Parathyroid adenoma (tissue), 2 donors: ENCODE results near the gene ITSN1.

ENCODE experiments used
- H2AFZ ChIP-seq: fragments of 300-600 bp; sonication (generic); one replicate; pipeline ENCODE4 v1.7.0; 2017; ENCODE audit warnings: antibody characterized with exemption, mild to moderate bottlenecking
- H3K27ac ChIP-seq: fragments of 300-600 bp; sonication (generic); one replicate; pipeline ENCODE4 v1.7.0; 2017
- H3K27me3 ChIP-seq: fragments of 300-600 bp; sonication (generic); one replicate; pipeline ENCODE4 v1.7.0; 2017; ENCODE audit warnings: low read length; ENCODE audit not compliant: control insufficient read depth, insufficient read depth
- H3K36me3 ChIP-seq: fragments of 300-600 bp; sonication (generic); one replicate; pipeline ENCODE4 v1.7.0; 2017; ENCODE audit warnings: low read length; ENCODE audit not compliant: control insufficient read depth, insufficient read depth
- H3K4me1 ChIP-seq: fragments of 300-600 bp; sonication (generic); one replicate; pipeline ENCODE4 v1.7.0; 2017; ENCODE audit warnings: control low read depth
- H3K4me2 ChIP-seq: fragments of 300-600 bp; sonication (generic); one replicate; pipeline ENCODE4 v1.7.0; 2017; ENCODE audit warnings: low read length
- H3K4me3 ChIP-seq: fragments of 300-600 bp; sonication (generic); one replicate; pipeline ENCODE4 v1.7.0; 2017; ENCODE audit warnings: low read depth, low read length
- H3K79me2 ChIP-seq: fragments of 300-600 bp; sonication (generic); one replicate; pipeline ENCODE4 v1.7.0; 2017; ENCODE audit warnings: control low read depth
- H3K9ac ChIP-seq: fragments of 300-600 bp; sonication (generic); one replicate; pipeline ENCODE4 v1.7.0; 2017; ENCODE audit warnings: mild to moderate bottlenecking
- H3K9me3 ChIP-seq: fragments of 300-600 bp; sonication (generic); one replicate; pipeline ENCODE4 v1.7.0; 2017; ENCODE audit warnings: low read length; ENCODE audit not compliant: control insufficient read depth
- TF ChIP-seq, protein P1 (sequence below): fragments of 300-600 bp; sonication (generic); IDR thresholded peaks from one replicate; pipeline ENCODE4 v1.7.0; 2017; ENCODE audit warnings: antibody characterized with exemption, mild to moderate bottlenecking
- donor health status: primary hyperparathyroidism.

Gene ITSN1

DNA sequence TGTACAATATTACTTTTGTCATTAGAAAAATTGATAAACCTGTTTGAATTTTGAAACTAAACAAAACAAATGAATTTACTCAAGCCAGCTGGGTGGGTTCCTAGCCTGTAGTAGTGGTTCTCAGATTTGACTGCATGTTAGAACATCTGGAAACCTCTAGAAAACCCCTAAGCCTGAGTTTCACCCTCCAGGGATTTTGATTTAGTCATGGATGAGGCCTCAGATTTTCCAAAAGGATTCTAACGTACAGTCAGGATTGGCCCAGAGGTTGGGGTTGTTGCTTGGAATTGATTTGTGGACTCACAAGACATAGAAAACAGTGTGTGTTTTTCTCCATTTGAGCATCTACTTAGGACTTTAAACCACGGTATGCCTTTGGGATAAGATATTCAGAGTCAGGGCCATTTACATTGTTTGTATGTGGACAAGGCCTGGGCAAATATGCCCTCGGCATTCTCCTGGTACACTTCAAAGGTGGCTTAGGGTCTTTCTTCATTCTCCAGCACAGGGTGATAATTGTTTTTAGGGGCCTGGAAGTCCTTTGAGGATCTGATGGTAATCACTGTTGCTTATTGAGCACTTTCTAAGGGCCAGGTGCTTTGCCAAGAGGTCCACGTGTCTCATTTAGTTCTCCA is 230.7 kb downstream of the ITSN1 start:
- H3K79me2 ChIP-seq = no peaks in the 10 kb centered on the region
- H3K27ac ChIP-seq = no peak overlapping the region
- H3K9ac ChIP-seq = no peak overlapping the region

DNA sequence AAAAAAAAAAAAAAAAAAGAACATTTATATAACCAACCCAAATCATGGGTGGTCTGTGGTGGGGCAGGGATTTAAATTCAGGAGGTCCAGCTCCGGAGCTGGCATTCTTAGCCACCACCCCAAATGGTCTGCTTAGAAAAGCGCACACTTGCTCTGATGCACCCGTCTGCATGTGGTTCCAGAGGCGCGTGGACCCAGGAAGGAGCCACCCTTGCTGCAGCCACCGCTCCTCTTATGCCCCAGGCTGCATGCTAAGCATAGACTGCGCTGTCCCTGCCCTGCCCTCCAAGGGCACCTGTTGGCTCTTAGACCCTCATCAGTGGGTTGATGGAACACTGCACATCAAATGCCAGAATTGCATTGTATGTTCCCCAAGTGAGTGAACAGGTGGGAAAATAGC is 231.9 kb downstream of the ITSN1 start:
- H3K4me1 ChIP-seq = no peaks in the 10 kb centered on the region
- no peak overlapping the region for H3K4me3 ChIP-seq
- no peaks in the 10 kb centered on the region for H3K27me3 ChIP-seq
- TF ChIP-seq, protein P1, sequence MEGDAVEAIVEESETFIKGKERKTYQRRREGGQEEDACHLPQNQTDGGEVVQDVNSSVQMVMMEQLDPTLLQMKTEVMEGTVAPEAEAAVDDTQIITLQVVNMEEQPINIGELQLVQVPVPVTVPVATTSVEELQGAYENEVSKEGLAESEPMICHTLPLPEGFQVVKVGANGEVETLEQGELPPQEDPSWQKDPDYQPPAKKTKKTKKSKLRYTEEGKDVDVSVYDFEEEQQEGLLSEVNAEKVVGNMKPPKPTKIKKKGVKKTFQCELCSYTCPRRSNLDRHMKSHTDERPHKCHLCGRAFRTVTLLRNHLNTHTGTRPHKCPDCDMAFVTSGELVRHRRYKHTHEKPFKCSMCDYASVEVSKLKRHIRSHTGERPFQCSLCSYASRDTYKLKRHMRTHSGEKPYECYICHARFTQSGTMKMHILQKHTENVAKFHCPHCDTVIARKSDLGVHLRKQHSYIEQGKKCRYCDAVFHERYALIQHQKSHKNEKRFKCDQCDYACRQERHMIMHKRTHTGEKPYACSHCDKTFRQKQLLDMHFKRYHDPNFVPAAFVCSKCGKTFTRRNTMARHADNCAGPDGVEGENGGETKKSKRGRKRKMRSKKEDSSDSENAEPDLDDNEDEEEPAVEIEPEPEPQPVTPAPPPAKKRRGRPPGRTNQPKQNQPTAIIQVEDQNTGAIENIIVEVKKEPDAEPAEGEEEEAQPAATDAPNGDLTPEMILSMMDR = no peak
- no peaks in the 10 kb centered on the region for H3K9me3 ChIP-seq
- H3K36me3 ChIP-seq = no peaks in the 10 kb centered on the region
- H2AFZ ChIP-seq = no peak overlapping the region
- no peak overlapping the region for H3K27ac ChIP-seq
- no peaks in the 10 kb centered on the region for H3K79me2 ChIP-seq
- no peak overlapping the region for H3K4me2 ChIP-seq
- H3K9ac ChIP-seq = no peak overlapping the region

More for the DNA sequence above, 230.7 kb downstream of the ITSN1 start:
- TF ChIP-seq, protein P1 = no peak
- Histone ChIP-seq H3K4me1 (no peaks in the 10 kb centered on the region), H2AFZ (no peak overlapping the region), H3K4me2 (no peak overlapping the region), H3K4me3 (no peak overlapping the region), H3K27me3 (no peaks in the 10 kb centered on the region), H3K36me3 (no peaks in the 10 kb centered on the region), H3K9me3 (no peaks in the 10 kb centered on the region)

DNA sequence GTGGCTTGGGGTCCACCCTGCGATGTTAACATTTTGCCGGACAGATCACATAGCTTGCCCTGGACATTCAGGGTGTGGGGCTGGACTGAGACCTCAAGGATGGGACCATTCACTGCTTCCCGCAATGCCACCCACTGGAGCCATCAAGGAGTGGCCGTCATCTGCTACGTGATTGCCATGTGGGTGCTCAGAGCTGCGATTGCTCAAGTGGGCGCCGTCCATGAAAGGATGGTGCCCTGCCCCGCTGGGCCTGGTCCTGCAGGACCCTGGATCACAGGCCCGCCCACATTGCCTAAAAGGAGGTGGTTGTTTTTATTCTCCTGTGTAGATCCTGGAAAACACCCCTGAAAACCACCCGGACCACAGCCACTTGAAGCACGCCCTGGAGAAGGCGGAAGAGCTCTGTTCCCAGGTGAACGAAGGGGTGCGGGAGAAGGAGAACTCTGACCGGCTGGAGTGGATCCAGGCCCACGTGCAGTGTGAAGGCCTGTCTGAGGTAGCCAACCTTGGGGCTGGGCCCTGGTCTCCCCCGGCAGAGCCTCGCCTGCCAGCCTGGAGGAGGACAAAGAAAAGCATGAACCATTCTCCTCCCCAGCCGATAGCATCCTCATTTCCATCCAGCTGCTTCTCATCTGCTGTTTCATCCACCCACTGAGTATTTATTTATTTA is 232.9 kb downstream of the ITSN1 start:
- Histone ChIP-seq H3K36me3 (no peaks in the 10 kb centered on the region), H3K4me2 (no peak overlapping the region), H3K4me3 (no peak overlapping the region), H3K9me3 (no peaks in the 10 kb centered on the region), H2AFZ (no peak overlapping the region), H3K27ac (no peak overlapping the region), H3K9ac (no peak overlapping the region), H3K4me1 (no peaks in the 10 kb centered on the region), H3K27me3 (no peaks in the 10 kb centered on the region), H3K79me2 (no peaks in the 10 kb centered on the region)
- TF ChIP-seq, protein P1 = no peak

DNA sequence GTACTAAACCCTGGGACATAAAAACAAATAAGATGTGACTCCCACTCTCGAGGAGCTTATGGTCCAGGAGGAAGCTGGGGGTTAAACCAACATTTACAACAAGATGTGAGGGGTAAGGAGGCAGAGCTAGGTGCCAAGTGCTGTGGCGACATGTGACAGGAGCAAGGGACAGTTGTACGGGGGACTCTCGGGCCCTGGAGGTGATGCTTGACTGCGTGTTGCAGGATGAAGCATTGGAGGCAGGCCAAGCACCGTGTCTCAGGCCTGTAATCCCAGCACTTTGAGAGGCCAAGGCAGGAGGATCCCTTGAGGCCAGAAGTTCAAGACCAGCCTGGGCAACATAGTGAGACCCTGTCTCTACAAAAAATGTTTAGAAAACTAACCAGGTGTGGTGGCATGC is 236.5 kb downstream of the ITSN1 start:
- no peaks in the 10 kb centered on the region for H3K79me2 ChIP-seq
- no peaks in the 10 kb centered on the region for H3K36me3 ChIP-seq
- no peak overlapping the region for H3K4me2 ChIP-seq
- no peaks in the 10 kb centered on the region for H3K27me3 ChIP-seq
- H3K9me3 ChIP-seq = no peaks in the 10 kb centered on the region
- no peak overlapping the region for H3K9ac ChIP-seq
- no peak overlapping the region for H3K27ac ChIP-seq
- no peak overlapping the region for H3K4me3 ChIP-seq
- TF ChIP-seq, protein P1 = no peak
- H3K4me1 ChIP-seq = no peaks in the 10 kb centered on the region
- no peak overlapping the region for H2AFZ ChIP-seq

DNA sequence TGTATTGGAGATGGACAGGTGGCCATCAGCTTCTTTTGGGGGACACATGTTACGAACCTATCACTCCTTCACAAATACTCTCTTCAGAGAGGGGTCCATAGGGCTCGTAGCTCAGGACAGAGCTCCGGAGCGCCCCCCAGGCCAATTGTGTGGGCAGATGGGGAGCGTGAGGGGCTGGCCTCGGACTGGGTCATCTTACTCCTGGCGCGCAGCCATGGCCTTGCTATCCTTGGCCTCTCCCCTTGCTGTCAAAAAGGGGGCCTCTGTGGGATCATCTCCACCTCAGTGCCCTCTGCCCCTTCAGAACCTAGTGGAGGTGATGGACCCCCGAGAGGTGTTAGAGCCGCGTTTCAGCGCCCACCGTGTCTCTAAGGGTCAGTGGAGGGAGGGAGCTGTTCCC is 238.3 kb downstream of the ITSN1 start:
- TF ChIP-seq, protein P1 = no peak
- Histone ChIP-seq H3K27ac (no peak overlapping the region), H3K27me3 (no peaks in the 10 kb centered on the region), H3K4me3 (no peak overlapping the region), H2AFZ (no peak overlapping the region), H3K79me2 (no peaks in the 10 kb centered on the region), H3K4me2 (no peak overlapping the region), H3K9ac (no peak overlapping the region), H3K4me1 (no peaks in the 10 kb centered on the region), H3K36me3 (no peaks in the 10 kb centered on the region), H3K9me3 (no peaks in the 10 kb centered on the region)
